ENCODE results near the gene BCAS4.

GRCh38 chr20:50915424-50915823 lies 120.6 kb downstream of the BCAS4 start:
- TF ChIP-seq, protein P1, sequence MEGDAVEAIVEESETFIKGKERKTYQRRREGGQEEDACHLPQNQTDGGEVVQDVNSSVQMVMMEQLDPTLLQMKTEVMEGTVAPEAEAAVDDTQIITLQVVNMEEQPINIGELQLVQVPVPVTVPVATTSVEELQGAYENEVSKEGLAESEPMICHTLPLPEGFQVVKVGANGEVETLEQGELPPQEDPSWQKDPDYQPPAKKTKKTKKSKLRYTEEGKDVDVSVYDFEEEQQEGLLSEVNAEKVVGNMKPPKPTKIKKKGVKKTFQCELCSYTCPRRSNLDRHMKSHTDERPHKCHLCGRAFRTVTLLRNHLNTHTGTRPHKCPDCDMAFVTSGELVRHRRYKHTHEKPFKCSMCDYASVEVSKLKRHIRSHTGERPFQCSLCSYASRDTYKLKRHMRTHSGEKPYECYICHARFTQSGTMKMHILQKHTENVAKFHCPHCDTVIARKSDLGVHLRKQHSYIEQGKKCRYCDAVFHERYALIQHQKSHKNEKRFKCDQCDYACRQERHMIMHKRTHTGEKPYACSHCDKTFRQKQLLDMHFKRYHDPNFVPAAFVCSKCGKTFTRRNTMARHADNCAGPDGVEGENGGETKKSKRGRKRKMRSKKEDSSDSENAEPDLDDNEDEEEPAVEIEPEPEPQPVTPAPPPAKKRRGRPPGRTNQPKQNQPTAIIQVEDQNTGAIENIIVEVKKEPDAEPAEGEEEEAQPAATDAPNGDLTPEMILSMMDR (IDR thresholded peaks at IDR 0.05) = no peak
- TF ChIP-seq POLR2A (IDR thresholded peaks at IDR 0.05) = no peak

Measured in prostate gland (tissue), 2 donors.